Measurements from ENCODE around the gene NUB1.

GRCh38 chr7:151308791-151309190, 32.8 kb upstream of the NUB1 start:
- no peak for TF ChIP-seq USF1 (IDR thresholded peaks at IDR 0.05; ENCODE audit: borderline replicate concordance, low read depth)
- TF ChIP-seq CTCF (IDR thresholded peaks at IDR 0.05) = no peak
- TF ChIP-seq EP300 (IDR thresholded peaks at IDR 0.05; ENCODE audit: borderline replicate concordance in 1 of 2, low read depth in 1 of 2, low read length in 1 of 2) = no peak
- TF ChIP-seq FOXM1 (IDR thresholded peaks at IDR 0.05; ENCODE audit: low read depth) = no peak
- no peak for TF ChIP-seq SIN3A (IDR thresholded peaks at IDR 0.05; ENCODE audit: borderline replicate concordance, low read depth, low read length)
- TF ChIP-seq SMC3 (IDR thresholded peaks at IDR 0.05; ENCODE audit: low read depth, low read length) = no peak
- no peak for TF ChIP-seq POLR2AphosphoS5 (IDR thresholded peaks at IDR 0.05; ENCODE audit: low read depth, low read length)
- no peak for TF ChIP-seq GATA2 (CRISPR knock-in tag; IDR thresholded peaks at IDR 0.05)
- no peak for TF ChIP-seq RCOR1 (IDR thresholded peaks at IDR 0.05; ENCODE audit: low read length)
- no peak for TF ChIP-seq NFIC (IDR thresholded peaks at IDR 0.05; ENCODE audit: borderline replicate concordance)
- no peak for TF ChIP-seq MEF2A (IDR thresholded peaks at IDR 0.05; ENCODE audit: borderline replicate concordance, low read depth)
- no peak for TF ChIP-seq MXI1 (IDR thresholded peaks at IDR 0.05; ENCODE audit: low read depth, low read length)
- TF ChIP-seq YY1 (IDR thresholded peaks at IDR 0.05; ENCODE audit: low read depth) = no peak
- no peak for TF ChIP-seq TCF12 (IDR thresholded peaks at IDR 0.05)

Data from SK-N-SH (cell line).